ENCODE data around the gene UBE4A.

DNA sequence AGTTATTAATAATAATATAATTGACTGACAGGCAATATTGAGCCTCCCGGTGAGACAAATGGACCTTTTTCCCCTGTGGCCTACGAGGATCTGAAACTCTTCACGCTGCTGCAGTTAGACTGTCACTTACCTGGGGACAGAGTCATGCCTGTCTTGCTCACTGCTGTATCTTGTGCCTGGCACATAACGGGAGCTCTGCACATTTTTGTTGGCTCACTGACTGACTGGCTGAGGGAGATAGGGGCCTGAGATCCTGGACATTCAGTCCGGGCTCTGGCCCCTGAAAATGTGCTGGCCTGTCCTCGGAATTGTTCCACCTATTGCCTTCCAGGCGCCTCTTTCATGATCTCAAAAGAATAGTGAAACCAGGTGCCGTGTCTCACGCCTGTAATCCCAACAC is 16.2 kb upstream of the UBE4A start:
- TF ChIP-seq CTCF (IDR thresholded peaks at IDR 0.05; ENCODE audit: low read length) (no peak), EZH2 (IDR thresholded peaks at IDR 0.05; ENCODE audit: borderline replicate concordance, low read length) (no peak)

Measured in OCI-LY1 (cell line).